Mucosa of descending colon (tissue), 3 donors: Measurements from ENCODE around the gene PSMG1. TPM values are rescaled to one million over a fixed set of nuclear protein-coding genes. Genes with fewer than 3 reads are reported as not detected.
"Not testable (repeated sequence)": the region's sequence is repeated elsewhere in the genome, so short reads cannot be mapped to it uniquely, and the experiment has no call there.

Experiments used
- ATAC-seq: fragments of 200-7000 bp; cut with Tn5 transposase; one replicate; pipeline ENCODE4 v1.9.1; 2020; ENCODE audit warnings: mild to moderate bottlenecking, moderate library complexity
- DNase-seq, 3 donors: peaks; one replicate each; pipeline ENCODE4 v3.0.0-alpha.2; 2020
- H3K36me3 ChIP-seq: fragments of 200-600 bp; one replicate; pipeline ENCODE4 v1.8.0; 2021; ENCODE audit warnings: low read depth, mild to moderate bottlenecking
- H3K4me1 ChIP-seq: fragments of 200-600 bp; one replicate; pipeline ENCODE4 v1.8.0; 2021; ENCODE audit warnings: low read depth, mild to moderate bottlenecking
- H3K4me3 ChIP-seq: fragments of 200-600 bp; one replicate; pipeline ENCODE4 v1.8.0; 2021; ENCODE audit warnings: mild to moderate bottlenecking
- H3K9me3 ChIP-seq: fragments of 200-600 bp; one replicate; pipeline ENCODE4 v1.8.0; 2021; ENCODE audit warnings: mild to moderate bottlenecking
- CTCF ChIP-seq: fragments of 200-600 bp; IDR thresholded peaks from one replicate; pipeline ENCODE4 v1.8.0; 2022; ENCODE audit warnings: antibody characterized with exemption, mild to moderate bottlenecking
- intact Hi-C, 2 donors: fragments of 100-400 bp; cut with DNase I in 1 of 2; cut with micrococcal nuclease in 1 of 2; formaldehyde crosslinking; loops; one replicate each; pipeline versions ENCODE4 v1.11.0 to v1.11.1; 2022; cut with DNase I, micrococcal nuclease
- total RNA-seq, 3 donors: library from RNA; stranded (reverse); fragmentation: NEBNext Ultra II Directional in 2 of 3; extraction: Animal tissue kit (Norgen Biotek cat#: 25700) in 2 of 3; gene quantifications; one replicate each; pipeline versions ENCODE4 v1.2.1 to v1.2.4, GENCODE V29; 2021 to 2023
- donor health status: DM: no; HTN: no; CAD: no; lungs with moderate emphysema.
- donor health status: DM: no; HTN: no; CAD: no.
- donor health status: DM: no; HTN: yes; CAD: no.

Gene PSMG1
- total RNA-seq, 3 donors from 2014 or later: 24.3 to 48.1 (median 36.2) TPM

- Histone ChIP-seq H3K9me3 (no peaks in the 10 kb centered on the region), H3K4me3 (no peak overlapping the region), H3K36me3 (no peaks in the 10 kb centered on the region), H3K4me1 (no peaks in the 10 kb centered on the region)
- no peak for DNase-seq
- intact Hi-C loops: loop anchor here in 1 of 2 donors (5.0 to 10.0 kb wide), 2 partner anchors 405 to 633 kb away; no protein-coding TSS in a partner anchor
- TF ChIP-seq CTCF: no peak
- peak; percentile 9 for ATAC-seq
These were observed 45.7 kb downstream of the PSMG1 start for GRCh38 chr21:39137248-39138178.

- ATAC-seq (no peak), DNase-seq (no peak)
- intact Hi-C loops: loop anchor here in 1 of 2 donors (5.0 to 10.0 kb wide), 2 partner anchors 404 to 632 kb away; no protein-coding TSS in a partner anchor
- Histone ChIP-seq H3K4me1 (no peaks in the 10 kb centered on the region), H3K36me3 (no peaks in the 10 kb centered on the region), H3K4me3 (no peak overlapping the region), H3K9me3 (no peaks in the 10 kb centered on the region)
- TF ChIP-seq CTCF: no peak
These were observed 46.5 kb downstream of the PSMG1 start for GRCh38 chr21:39136711-39137110.

GRCh38 chr21:39136138-39136537 is 47.1 kb downstream of the PSMG1 start:
- intact Hi-C loops: loop anchor here in 1 of 2 donors (5.0 to 10.0 kb wide), 2 partner anchors 404 to 631 kb away; no protein-coding TSS in a partner anchor
- H3K9me3 ChIP-seq, H3K36me3 ChIP-seq, H3K4me1 ChIP-seq, H3K4me3 ChIP-seq: not testable (repeated sequence)
- peak in 1 of 3 donors; percentile 56 for DNase-seq
- ATAC-seq: peak; percentile 56

GRCh38 chr21:39134288-39134810 is 48.9 kb downstream of the PSMG1 start:
- no peak for TF ChIP-seq CTCF
- H3K4me3 ChIP-seq: no peak overlapping the region
- DNase-seq (no peak), ATAC-seq (no peak)
- no peaks in the 10 kb centered on the region for H3K9me3 ChIP-seq
- no peaks in the 10 kb centered on the region for H3K36me3 ChIP-seq
- no peaks in the 10 kb centered on the region for H3K4me1 ChIP-seq
- intact Hi-C loops: loop anchor here in 1 of 2 donors (10.0 kb wide), 1 partner anchor 630 kb away; no protein-coding TSS in a partner anchor

GRCh38 chr21:39132248-39132647 is 51.0 kb downstream of the PSMG1 start:
- no peaks in the 10 kb centered on the region for H3K36me3 ChIP-seq
- ATAC-seq: no peak
- intact Hi-C loops: loop anchor here in 1 of 2 donors (10.0 kb wide), 1 partner anchor 627 kb away; no protein-coding TSS in a partner anchor
- no peak for TF ChIP-seq CTCF
- no peaks in the 10 kb centered on the region for H3K4me1 ChIP-seq
- H3K9me3 ChIP-seq: no peaks in the 10 kb centered on the region
- no peak for DNase-seq
- H3K4me3 ChIP-seq: no peak overlapping the region

- H3K4me1 ChIP-seq: no peaks in the 10 kb centered on the region
- no peak overlapping the region for H3K4me3 ChIP-seq
- no peak for DNase-seq
- H3K9me3 ChIP-seq: no peaks in the 10 kb centered on the region
- H3K36me3 ChIP-seq: no peaks in the 10 kb centered on the region
- ATAC-seq: no peak
- intact Hi-C loops: loop anchor here in 1 of 2 donors (10.0 kb wide), 1 partner anchor 627 kb away; no protein-coding TSS in a partner anchor
- no peak for TF ChIP-seq CTCF
These were observed 51.5 kb downstream of the PSMG1 start for GRCh38 chr21:39131791-39132190.
